GM12878 (cell line): Measurements from ENCODE around the gene AMT. TPM values are rescaled to one million over a fixed set of nuclear protein-coding genes. Genes with fewer than 3 reads are reported as not detected.

ENCODE experiments used
- ATAC-seq: fragments of 200-7000 bp; cut with Tn5 transposase; 3 replicates; pipeline ENCODE4 v1.9.1; 2020; ENCODE audit warnings: mild to moderate bottlenecking, moderate library complexity
- BruUV-seq: library from RNA; stranded (reverse); fragments of 400-500 nt; replicated peaks from 2 replicates; lab custom pipeline; 2021; lab: Mats Ljungman, UMichigan
- CTCF ChIA-PET: fragments of 300-600 bp; sonication (Branson Sonifier 250); formaldehyde crosslinking; extraction: SDS; loops from one replicate; lab custom pipeline; 2021; ENCODE audit warnings: inconsistent platforms; lab: Yijun Ruan, JAX
- POLR2A ChIA-PET: fragments of 350-600 bp; formaldehyde crosslinking; extraction: SDS; loops from one replicate; lab custom pipeline; 2021; ENCODE audit warnings: inconsistent platforms; lab: Charles Lee
- RAD21 ChIA-PET: fragments of 300-600 bp; sonication (Branson Sonifier 250); formaldehyde crosslinking; loops from one replicate; lab custom pipeline; 2023; ENCODE audit warnings: antibody characterized with exemption; ENCODE audit not compliant: unreplicated experiment; lab: Charles Lee
- SMC1A ChIA-PET: fragments of 300-600 bp; sonication (Branson Sonifier 250); formaldehyde crosslinking; loops from one replicate; lab custom pipeline; 2023; ENCODE audit not compliant: unreplicated experiment, uncharacterized antibody; lab: Charles Lee
- DNase-seq: peaks from one replicate; pipeline ENCODE4 v3.0.0-alpha.2; 2011; ENCODE audit warnings: low read depth, low spot score
- FAIRE-seq: peaks from 3 replicates; lab custom pipeline; 2011; peaks lifted over from hg19 to GRCh38; lab: Jason Lieb, UNC
- H2AFZ ChIP-seq: 2 replicates; pipeline ENCODE4 v1.6.0; 2011; ENCODE audit warnings: low read depth, low read length, control low read depth; ENCODE audit not compliant: control insufficient read depth
- H3K27ac ChIP-seq: 2 replicates; pipeline ENCODE4 v1.5.1; 2011; ENCODE audit warnings: control low read depth; ENCODE audit not compliant: control insufficient read depth, insufficient read depth
- H3K27me3 ChIP-seq, 2 experiments: replicated peaks in 1 of 2; 2 replicates each; pipeline versions ENCODE4 v1.6.0 to v1.6.1; 2011; ENCODE audit warnings: low read length in 1 of 2; ENCODE audit not compliant: control insufficient read depth in 2 of 2, insufficient read depth in 2 of 2
- H3K36me3 ChIP-seq, 2 experiments: 2 replicates each; pipeline ENCODE4 v1.5.1; 2011; ENCODE audit warnings: low read length in 1 of 2; ENCODE audit not compliant: control insufficient read depth in 2 of 2, insufficient read depth in 2 of 2
- H3K4me1 ChIP-seq: 2 replicates; pipeline ENCODE4 v1.6.1; 2011; ENCODE audit warnings: mild to moderate bottlenecking, low read length, moderate library complexity, mixed read lengths; ENCODE audit not compliant: control insufficient read depth, insufficient read depth
- H3K4me2 ChIP-seq: 2 replicates; pipeline ENCODE4 v1.6.0; 2011; ENCODE audit warnings: control low read depth; ENCODE audit not compliant: control insufficient read depth, insufficient read depth
- H3K4me3 ChIP-seq: fragments of 200-600 bp; sonication (generic); 2 replicates; pipeline ENCODE4 v1.5.1; 2016
- H3K79me2 ChIP-seq: 2 replicates; pipeline ENCODE4 v1.6.0; 2011; ENCODE audit warnings: low read length; ENCODE audit not compliant: control insufficient read depth, insufficient read depth
- H3K9ac ChIP-seq: 2 replicates; pipeline ENCODE4 v1.8.0; 2011; ENCODE audit warnings: low read length, control low read depth, mixed read lengths; ENCODE audit not compliant: control insufficient read depth, insufficient read depth
- H3K9me3 ChIP-seq: replicated peaks from 3 replicates; pipeline ENCODE4 v1.5.1; 2011; ENCODE audit warnings: mild to moderate bottlenecking, low read length; ENCODE audit not compliant: control insufficient read depth, insufficient read depth
- H4K20me1 ChIP-seq: 2 replicates; pipeline ENCODE4 v1.6.0; 2011; ENCODE audit not compliant: control insufficient read depth, insufficient read depth
- FOS ChIP-seq: IDR thresholded peaks from 3 replicates; pipeline ENCODE4 v1.6.1; 2011; ENCODE audit warnings: borderline replicate concordance; ENCODE audit not compliant: insufficient read length; ENCODE audit errors: extremely low read depth
- NRF1 ChIP-seq: conservative IDR thresholded peaks from 2 replicates; pipeline ENCODE4 v1.6.1; 2011; ENCODE audit warnings: mild to moderate bottlenecking, low read depth, low read length, improper control_type of control experiment
- ZBED1 ChIP-seq: IDR thresholded peaks from 2 replicates; pipeline ENCODE4 v1.6.1; 2016; ENCODE audit warnings: borderline replicate concordance
- WGBS: methylation state at CpG from one replicate; pipeline ENCODE4 v1.1.6; 2016; ENCODE audit warnings: low lambda C conversion rate; ENCODE audit not compliant: insufficient replicate concordance, insufficient coverage; ENCODE audit errors: missing lambda C conversion rate; 5-methylcytosine and 5-hydroxymethylcytosine counted together
- in situ Hi-C: fragments of 300-500 bp; cut with MboI; formaldehyde crosslinking; loops from 9 replicates; pipeline ENCODE4 v1.14.3; 2018; ENCODE audit warnings: mixed read lengths
- intact Hi-C: fragments of 100-400 bp; cut with micrococcal nuclease; formaldehyde crosslinking; loops from one replicate; pipeline ENCODE4 v1.14.2; 2022; ENCODE audit not compliant: unreplicated experiment
- polyA plus RNA-seq, 11 experiments: library from polyadenylated mRNA; depleted of rRNA in 4 of 11; unstranded in 6 of 11; stranded (reverse) in 5 of 11; fragments of >200 nt; fragmentation: Nextera tagmentation in 4 of 11; fragmentation: Illumina TruSeq in 1 of 11; extraction: Ambion mirVana in 4 of 11; extraction: Trizol in 1 of 11; gene quantifications; 1 replicate in 1 of 11; 2 replicates in 10 of 11; pipeline versions ENCODE4 v1.2.1 to v1.2.3, GENCODE V29; 2011 to 2016; ENCODE audit warnings: inconsistent platforms in 2 of 11, missing spikeins in 2 of 11, low read depth in 1 of 11
- total RNA-seq, 4 experiments: library from RNA; depleted of rRNA in 3 of 4; stranded (reverse); fragments of >200 nt in 3 of 4; fragmentation: Illumina TruSeq in 1 of 4; extraction: Trizol in 1 of 4; gene quantifications; 2 replicates each; pipeline versions ENCODE4 v1.2.1 to v1.2.3, GENCODE V29; 2013 to 2021
- TF ChIP-seq, protein P1 (sequence below): fragments of 450-650 bp; IDR thresholded peaks from 2 replicates; pipeline ENCODE4 v1.6.1; 2017; ENCODE audit warnings: low read depth, mild to moderate bottlenecking, moderate library complexity
- TF ChIP-seq, protein P2 (sequence below): fragments of 450-650 bp; IDR thresholded peaks from 2 replicates; pipeline ENCODE4 v1.6.1; 2017; ENCODE audit warnings: borderline replicate concordance
- TF ChIP-seq, protein P3 (sequence below): IDR thresholded peaks from 2 replicates; pipeline ENCODE4 v1.6.1; 2012; ENCODE audit warnings: low read length, inconsistent platforms

Gene AMT
- total and polyA plus RNA-seq, 10 of the 15 experiments (the other 5 are each of a cell fraction or from before 2014, with no cell fraction given), result 0.45 to 7.2 (median 2.6) TPM

DNA sequence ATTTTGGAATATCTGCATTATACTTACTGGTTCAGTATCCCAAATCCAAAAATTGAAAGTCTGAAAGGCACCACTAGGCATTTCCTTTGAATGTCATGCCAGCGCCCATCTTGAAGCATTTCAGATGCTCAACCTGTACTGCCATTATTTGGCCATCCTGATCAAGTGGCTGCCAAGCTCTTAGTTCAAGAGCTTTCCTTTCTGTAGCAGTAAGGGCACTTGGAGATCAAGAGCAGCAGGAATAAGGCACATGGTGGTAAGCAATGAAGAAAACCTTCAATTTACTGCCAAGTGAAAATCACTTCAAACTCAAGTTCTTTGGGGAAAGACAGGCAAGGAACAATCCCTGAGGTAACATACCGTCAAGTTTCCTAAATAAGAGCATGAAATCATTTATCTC is 20.5 kb downstream of the AMT start:
- Histone ChIP-seq H3K79me2 (peaks cover 90% of the 10 kb centered on the region), H3K4me3 (no peak overlapping the region), H3K27ac (no peak overlapping the region), H3K4me2 (no peak overlapping the region), H3K9ac (no peak overlapping the region), H4K20me1 (peaks cover 14% of the 10 kb centered on the region), H3K4me1 (peaks cover 17% of the 10 kb centered on the region), H3K27me3 (no peaks in the 10 kb centered on the region), H2AFZ (no peak overlapping the region), H3K36me3 (peaks cover 6 to 8% of the 10 kb centered on the region in 2 experiments; a peak in 3 of 4 replicates), H3K9me3 (no peaks in the 10 kb centered on the region; the same call in 2 of the 3 replicates)
- ATAC-seq (no peak), DNase-seq (no peak), FAIRE-seq (no peak)
- intact Hi-C loops, result no loop called here
- ChIA-PET POLR2A (interaction anchor here (1.2 kb wide), 1 partner anchor 10 kb away, joined by 3 read pairs; no protein-coding TSS in a partner anchor), CTCF (interaction anchor here (2.4 kb wide), 1 partner anchor 62 kb away, joined by 9 read pairs; the partner anchor contains the start of gene USP4), RAD21 (no interaction called here), SMC1A (interaction anchor here (0.7 kb wide), 1 partner anchor 15 kb away, joined by 3 read pairs; no protein-coding TSS in a partner anchor)
- TF ChIP-seq NRF1 (no peak), FOS (no peak), ZBED1 (no peak)
- TF ChIP-seq, protein P1, sequence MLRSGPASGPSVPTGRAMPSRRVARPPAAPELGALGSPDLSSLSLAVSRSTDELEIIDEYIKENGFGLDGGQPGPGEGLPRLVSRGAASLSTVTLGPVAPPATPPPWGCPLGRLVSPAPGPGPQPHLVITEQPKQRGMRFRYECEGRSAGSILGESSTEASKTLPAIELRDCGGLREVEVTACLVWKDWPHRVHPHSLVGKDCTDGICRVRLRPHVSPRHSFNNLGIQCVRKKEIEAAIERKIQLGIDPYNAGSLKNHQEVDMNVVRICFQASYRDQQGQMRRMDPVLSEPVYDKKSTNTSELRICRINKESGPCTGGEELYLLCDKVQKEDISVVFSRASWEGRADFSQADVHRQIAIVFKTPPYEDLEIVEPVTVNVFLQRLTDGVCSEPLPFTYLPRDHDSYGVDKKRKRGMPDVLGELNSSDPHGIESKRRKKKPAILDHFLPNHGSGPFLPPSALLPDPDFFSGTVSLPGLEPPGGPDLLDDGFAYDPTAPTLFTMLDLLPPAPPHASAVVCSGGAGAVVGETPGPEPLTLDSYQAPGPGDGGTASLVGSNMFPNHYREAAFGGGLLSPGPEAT, result no peak
- TF ChIP-seq, protein P2, sequence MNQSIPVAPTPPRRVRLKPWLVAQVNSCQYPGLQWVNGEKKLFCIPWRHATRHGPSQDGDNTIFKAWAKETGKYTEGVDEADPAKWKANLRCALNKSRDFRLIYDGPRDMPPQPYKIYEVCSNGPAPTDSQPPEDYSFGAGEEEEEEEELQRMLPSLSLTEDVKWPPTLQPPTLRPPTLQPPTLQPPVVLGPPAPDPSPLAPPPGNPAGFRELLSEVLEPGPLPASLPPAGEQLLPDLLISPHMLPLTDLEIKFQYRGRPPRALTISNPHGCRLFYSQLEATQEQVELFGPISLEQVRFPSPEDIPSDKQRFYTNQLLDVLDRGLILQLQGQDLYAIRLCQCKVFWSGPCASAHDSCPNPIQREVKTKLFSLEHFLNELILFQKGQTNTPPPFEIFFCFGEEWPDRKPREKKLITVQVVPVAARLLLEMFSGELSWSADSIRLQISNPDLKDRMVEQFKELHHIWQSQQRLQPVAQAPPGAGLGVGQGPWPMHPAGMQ, result no peak
- TF ChIP-seq, protein P3, sequence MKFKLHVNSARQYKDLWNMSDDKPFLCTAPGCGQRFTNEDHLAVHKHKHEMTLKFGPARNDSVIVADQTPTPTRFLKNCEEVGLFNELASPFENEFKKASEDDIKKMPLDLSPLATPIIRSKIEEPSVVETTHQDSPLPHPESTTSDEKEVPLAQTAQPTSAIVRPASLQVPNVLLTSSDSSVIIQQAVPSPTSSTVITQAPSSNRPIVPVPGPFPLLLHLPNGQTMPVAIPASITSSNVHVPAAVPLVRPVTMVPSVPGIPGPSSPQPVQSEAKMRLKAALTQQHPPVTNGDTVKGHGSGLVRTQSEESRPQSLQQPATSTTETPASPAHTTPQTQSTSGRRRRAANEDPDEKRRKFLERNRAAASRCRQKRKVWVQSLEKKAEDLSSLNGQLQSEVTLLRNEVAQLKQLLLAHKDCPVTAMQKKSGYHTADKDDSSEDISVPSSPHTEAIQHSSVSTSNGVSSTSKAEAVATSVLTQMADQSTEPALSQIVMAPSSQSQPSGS, result no peak
- BruUV-seq, result no TSS peak
- WGBS, result 42% methylated on average over 2 of the region's 2 CpGs
- in situ Hi-C loops, result no loop called here
